Amniotic stem cell (primary cell): Measurements from ENCODE around the gene POLR2E.
A peak's percentile ranks its signal among the peaks of the same experiment; 100 is the strongest.

Experiments used
- DNase-seq: peaks from one replicate; lab custom pipeline; 2025; lab: John Stamatoyannopoulos, UW

POLR2E gene

DNA sequence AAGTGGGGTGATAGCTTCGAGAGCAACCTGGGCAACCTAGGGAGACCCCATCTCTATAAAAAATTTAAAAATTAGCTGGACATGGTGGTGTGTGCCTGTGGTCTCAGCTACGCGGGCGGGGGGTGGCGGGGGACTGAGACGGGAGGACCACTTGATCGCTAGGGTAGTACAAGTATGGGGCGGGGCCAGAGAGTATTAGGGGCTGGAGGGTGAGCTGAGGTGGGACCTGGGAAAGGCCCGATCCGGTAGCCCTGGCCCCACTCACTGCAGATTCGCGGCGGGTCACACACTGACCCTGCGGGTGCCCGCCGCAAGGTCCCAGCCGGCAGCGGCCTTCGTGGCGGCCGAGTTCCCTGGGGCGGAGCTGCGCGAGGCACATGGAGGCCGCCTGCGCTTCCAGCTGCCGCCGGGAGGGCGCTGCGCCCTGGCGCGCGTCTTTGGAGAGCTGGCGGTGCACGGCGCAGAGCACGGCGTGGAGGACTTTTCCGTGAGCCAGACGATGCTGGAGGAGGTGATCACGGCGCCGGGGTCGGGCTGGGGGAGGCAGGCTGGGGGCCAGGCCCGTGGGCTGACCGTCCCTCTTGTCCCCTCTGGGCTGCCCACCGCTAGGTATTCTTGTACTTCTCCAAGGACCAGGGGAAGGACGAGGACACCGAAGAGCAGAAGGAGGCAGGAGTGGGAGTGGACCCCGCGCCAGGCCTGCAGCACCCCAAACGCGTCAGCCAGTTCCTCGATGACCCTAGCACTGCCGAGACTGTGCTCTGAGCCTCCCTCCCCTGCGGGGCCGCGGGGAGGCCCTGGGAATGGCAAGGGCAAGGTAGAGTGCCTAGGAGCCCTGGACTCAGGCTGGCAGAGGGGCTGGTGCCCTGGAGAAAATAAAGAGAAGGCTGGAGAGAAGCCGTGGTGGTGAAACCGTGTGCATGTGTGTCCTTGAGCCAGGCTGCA, 30.2 kb downstream of the POLR2E start:
- no peak for DNase-seq

DNA sequence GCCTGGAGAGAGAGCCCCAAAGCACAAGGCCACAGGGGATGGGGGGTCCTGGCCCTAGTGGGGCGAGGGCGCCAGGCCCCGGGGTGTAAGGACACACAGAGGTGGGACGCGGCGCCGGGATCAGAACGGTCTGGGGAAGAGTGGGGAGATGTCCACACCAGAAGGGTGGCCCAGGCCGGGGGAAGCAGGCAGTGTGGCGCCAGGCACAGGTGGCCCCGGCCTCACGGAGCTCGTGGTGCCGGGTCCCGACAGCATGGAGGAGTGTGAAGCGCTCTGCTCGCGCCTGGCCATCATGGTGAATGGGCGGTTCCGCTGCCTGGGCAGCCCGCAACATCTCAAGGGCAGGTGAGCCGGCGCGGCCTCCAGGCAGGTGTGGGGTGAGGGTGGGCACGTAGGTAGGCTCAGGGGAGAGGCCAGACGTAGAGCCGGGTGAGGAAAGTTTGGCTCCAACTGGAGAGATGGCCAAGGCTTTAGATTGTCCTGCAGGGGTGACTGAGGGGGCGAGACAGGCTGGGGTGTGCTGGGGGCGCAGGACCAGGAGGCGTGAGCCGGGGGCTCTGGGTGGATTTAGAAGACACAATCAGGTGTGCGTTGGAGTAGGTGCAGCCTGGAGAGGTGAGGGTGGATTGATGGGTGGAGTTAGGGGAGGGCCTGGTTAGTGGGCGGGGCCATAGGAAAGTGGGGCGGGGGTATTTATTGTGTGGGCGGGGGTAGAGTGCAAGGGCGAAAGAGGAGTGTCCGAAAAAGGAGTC, 31.1 kb downstream of the POLR2E start:
- no peak for DNase-seq

DNA sequence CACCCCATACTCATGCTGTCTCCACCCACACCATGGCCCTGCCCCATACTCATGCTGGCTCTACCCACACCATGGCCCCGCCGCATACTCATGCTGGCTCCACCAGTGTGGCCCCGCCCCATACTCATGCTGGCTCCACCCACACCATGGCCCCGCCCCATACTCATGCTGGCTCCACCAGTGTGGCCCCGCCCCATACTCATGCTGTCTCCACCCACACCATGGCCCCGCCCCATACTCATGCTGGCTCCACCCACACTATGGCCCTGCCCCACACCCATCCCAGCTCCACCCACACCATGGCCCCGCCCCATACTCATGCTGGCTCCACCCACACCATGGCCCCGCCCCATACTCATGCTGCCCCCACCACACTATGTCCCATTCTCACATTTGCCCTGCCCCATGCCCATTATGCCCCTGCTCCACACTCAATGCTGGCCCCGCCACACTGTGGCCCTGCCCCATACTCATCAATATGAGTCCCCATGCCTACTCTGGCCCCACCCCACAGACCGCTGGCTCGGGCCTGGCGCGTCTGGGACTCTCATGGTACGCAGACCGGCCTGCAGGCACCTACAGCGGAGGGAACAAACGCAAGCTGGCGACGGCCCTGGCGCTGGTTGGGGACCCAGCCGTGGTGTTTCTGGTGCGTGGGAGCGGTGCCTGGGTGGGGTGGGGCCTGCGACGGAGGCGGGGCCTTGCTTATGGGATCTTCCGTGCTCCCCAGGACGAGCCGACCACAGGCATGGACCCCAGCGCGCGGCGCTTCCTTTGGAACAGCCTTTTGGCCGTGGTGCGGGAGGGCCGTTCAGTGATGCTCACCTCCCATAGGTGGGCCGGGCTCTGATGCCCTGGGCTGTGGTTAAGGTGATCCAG, 31.9 kb downstream of the POLR2E start:
- DNase-seq, result no peak

DNA sequence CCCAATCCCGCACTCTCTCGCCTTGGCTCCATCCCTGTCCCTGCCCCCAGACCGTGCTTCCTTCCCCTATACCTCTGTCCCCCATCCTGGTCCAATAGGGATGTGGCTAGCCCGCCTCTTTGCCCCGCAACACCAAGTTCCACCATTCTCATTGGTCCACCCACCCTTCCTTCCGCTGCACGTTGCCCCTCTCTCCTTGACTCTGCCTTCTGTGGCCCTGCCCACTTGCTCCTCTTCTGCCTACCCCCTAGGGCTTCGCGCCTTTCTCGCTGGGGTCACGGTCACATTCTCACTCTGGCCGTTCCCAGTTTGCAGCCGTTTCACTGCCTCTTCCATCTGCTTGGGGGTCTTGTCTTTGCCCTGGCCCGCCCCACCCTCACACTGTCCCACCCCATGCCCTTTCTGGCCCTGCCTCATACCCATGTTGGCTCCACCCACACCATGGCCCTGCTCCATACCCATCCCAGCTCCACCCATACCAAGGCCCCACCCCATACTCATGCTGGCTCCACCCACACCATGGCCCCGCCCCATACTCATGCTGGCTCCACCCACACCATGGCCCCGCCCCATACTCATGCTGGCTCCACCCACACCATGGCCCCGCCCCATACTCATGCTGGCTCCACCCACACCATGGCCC, 32.7 kb downstream of the POLR2E start:
- no peak for DNase-seq

DNA sequence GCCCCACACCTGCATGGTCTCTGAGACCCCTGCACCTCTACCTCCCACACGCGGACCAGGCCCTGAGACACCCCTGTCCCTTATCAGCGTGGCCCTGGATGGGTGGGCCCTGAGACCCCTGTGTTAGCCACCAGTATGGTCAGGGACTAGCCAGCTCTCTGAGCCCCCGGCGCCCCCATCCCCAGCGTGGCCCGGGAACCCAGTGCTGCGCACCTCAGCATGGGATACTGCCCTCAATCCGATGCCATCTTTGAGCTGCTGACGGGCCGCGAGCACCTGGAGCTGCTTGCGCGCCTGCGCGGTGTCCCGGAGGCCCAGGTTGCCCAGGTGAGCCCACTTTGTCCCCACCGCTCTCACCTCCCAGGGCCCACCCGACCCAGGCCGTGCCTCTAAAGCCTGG, 33.2 kb downstream of the POLR2E start:
- no peak for DNase-seq

DNA sequence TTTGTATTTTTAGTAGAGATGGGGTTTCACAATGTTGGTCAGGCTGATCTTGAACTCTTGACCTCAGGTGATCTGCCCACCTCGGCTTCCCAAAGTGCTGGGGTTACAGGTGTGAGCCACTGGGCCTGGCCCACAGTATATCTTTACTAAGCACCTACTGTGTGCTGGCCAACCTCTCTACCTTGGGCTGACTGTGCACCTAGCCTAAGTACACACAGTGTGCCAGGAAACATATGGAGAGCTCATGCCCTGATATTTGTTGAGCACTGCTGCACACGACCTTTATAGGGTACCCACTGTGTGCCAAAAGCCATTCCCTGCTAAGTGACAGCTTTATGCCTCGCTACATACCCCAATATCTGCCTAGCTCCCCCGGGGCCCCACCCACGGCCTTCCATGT, 34.5 kb downstream of the POLR2E start:
- DNase-seq, result no peak

DNA sequence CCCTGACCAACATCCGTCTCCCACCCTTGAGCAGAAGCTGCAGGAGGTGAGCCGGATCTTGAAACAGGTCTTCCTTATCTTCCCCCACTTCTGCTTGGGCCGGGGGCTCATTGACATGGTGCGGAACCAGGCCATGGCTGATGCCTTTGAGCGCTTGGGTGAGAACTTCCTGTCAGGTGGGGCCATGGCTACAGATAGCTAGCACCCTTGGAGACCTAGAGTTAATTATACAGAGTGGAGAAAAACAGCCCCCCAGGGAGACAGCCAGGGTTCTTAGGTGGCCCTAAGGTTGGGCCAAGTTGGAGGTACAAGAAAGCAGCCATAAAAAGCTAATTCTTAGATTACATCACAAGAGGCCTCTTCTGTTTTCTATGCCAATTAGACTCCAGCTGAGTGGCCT, 37.1 kb downstream of the POLR2E start:
- no peak for DNase-seq

DNA sequence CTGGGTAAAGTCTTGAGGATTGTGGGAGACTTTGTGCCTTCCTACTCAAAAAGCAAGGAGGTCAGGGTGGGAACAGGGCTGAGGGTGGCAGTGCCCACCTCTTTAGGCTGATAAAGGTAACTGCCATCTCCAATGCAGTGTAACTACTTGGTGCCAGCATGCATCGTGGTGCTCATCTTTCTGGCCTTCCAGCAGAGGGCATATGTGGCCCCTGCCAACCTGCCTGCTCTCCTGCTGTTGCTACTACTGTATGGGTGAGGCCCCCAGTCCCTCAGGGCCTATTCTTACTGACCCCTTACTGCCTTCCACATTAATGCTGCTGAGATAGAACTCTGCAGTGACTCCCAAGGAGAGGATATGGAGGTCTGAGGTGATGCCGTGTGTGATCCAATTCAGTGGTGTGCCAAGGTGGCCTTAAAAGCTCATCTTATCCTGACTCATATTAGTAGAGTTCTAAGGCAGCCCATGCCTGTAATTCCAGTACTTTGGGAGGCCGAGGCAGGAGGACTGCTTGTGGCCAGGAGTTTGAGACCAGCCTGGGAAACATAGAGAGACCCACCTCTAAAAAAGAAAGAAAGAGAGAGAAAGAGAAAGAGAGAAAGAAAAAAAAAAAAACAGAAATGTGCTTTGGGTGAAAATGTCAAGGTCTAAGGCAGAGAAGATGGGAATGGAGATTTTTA, 37.9 kb downstream of the POLR2E start:
- peak; percentile 26 for DNase-seq

DNA sequence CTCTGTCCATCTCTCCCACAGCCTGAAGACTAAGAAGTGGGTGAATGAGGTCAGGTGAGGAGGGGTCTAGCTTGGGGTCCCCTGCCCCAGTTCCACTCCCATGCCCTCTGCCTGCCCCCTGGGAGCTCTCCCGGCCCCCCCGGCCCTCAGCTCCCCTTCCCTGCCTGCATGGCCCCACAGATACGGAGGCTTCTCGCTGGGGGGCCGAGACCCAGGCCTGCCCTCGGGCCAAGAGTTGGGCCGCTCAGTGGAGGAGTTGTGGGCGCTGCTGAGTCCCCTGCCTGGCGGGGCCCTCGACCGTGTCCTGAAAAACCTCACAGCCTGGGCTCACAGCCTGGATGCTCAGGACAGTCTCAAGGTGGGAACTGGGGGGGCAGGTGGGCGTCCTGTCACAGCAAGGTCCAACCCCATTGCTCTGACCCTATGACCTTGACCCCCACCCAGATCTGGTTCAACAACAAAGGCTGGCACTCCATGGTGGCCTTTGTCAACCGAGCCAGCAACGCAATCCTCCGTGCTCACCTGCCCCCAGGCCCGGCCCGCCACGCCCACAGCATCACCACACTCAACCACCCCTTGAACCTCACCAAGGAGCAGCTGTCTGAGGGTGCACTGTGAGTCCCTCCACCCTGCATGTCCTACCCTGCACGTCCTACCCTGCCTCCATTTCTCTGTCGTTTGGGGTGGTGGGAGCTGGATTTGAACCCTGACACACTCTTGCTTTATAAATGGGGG, 39.1 kb downstream of the POLR2E start:
- DNase-seq, result no peak

DNA sequence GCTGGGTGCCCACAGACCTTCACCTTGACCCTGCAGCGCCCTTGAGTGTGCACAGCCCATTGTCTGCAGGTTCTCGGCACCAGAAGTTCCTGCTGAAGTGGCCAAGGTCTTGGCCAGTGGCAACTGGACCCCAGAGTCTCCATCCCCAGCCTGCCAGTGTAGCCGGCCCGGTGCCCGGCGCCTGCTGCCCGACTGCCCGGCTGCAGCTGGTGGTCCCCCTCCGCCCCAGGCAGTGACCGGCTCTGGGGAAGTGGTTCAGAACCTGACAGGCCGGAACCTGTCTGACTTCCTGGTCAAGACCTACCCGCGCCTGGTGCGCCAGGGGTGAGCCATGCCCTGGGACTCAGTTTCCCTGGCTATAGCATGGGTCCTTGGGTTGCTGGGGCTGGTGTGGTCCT, 40.1 kb downstream of the POLR2E start:
- no peak for DNase-seq

DNA sequence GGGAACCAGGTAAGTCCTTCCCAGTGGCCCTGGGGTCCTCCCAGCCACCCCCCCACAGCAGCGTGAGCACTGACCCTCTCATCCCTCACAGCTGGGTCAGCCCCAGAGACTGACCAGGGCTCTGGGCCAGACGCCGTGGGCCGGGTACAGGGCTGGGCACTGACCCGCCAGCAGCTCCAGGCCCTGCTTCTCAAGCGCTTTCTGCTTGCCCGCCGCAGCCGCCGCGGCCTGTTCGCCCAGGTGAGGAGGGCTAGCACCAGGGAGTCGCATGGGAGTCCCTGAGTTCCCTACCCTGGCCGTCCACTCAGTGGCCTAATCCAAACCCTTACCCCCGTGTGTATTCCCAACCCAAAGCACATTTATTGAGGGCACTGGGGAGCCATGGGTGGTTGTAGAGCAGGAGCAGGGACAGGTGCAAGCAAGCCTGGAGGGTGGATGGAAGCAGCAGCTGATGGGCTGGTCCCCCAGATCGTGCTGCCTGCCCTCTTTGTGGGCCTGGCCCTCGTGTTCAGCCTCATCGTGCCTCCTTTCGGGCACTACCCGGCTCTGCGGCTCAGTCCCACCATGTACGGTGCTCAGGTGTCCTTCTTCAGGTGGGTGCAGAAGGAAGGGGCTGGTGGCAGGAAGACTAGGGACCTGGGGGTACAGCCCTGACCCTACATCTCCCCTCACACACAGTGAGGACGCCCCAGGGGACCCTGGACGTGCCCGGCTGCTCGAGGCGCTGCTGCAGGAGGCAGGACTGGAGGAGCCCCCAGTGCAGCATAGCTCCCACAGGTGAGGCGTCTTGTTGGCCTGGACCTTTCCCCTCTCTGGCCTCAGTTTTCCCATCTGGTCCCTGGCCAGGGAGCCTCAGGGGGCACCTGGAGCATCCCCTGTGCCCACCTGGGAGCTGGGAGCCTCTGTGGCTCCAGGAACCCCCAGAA, 40.8 kb downstream of the POLR2E start:
- no peak for DNase-seq

DNA sequence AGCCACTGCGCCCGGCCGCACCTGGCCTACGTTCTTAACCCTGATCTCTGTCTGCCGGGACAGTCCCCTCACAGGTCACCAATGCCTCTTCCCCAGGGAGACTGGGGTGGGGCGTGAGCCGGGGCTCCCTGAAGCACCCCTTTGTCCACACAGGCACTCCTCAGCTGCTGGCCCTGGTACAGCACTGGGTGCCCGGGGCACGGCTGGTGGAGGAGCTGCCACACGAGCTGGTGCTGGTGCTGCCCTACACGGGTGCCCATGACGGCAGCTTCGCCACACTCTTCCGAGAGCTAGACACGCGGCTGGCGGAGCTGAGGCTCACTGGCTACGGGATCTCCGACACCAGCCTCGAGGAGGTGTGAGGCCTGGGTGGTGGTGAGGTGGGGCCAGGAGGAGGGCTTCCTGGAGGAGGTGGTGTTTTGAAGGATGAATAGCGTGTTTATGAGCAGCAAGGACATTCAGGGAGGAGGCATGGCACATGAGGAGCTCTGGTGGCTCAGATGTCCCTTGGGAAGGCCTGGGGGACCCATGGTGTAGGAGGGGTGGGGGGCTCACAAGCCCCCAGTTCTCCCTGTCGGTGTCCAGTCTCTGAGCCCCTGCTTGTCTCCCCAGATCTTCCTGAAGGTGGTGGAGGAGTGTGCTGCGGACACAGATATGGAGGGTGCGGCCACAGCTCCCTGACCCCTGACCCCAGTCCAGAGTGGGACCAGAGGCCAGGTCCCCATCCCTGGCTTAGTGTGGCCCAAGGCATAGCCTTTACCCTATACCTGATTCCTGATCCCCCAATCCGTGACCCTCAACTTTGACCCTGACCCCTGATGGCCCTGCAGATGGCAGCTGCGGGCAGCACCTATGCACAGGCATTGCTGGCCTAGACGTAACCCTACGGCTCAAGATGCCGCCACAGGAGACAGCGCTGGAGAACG, 41.7 kb downstream of the POLR2E start:
- no peak for DNase-seq

DNA sequence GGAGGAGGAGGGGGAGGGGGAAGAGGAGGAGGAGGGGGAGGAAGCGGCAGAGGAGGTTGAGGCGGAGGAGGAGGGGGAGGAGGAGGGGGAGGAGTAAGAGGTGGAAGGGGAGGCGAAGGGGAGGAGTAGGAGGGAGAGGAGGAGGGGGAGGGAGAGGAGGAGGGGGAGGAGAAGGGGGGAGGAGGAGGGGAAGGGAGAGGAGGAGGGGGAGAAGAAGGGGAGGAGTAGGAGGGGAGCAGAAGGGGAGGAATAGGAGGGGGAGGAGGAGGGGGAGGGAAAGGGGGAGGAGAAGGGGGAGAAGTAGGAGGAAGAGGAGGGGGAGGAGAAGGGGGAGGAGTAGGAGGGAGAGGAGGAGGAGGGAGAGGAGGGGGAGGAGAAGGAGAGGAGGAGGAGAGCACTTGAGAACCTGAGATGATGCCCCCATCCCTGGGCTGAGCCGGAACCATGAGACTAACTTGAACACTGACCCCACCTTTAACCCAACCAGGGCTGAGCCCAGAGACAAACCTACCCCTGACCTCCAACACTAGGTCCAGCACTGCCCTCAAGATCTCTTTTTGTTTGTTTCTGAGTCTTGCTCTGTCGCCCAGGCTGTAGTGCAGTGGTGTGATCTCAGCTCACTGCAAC, 42.7 kb downstream of the POLR2E start:
- no peak for DNase-seq

DNA sequence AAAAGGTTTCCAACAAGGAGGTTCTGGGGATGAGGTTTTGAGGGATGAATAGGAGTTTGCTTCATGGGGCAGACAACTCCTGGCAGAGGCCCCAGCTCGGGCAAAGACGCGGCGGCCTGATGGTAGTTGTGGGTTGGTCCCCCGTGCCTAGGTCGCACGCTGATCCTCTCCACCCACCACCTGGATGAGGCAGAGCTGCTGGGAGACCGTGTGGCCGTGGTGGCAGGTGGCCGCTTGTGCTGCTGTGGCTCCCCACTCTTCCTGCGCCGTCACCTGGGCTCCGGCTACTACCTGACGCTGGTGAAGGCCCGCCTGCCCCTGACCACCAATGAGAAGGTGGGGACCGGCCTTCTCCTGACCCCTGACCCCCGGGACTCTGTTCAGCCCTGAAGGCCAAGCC, 43.4 kb downstream of the POLR2E start:
- no peak for DNase-seq

DNA sequence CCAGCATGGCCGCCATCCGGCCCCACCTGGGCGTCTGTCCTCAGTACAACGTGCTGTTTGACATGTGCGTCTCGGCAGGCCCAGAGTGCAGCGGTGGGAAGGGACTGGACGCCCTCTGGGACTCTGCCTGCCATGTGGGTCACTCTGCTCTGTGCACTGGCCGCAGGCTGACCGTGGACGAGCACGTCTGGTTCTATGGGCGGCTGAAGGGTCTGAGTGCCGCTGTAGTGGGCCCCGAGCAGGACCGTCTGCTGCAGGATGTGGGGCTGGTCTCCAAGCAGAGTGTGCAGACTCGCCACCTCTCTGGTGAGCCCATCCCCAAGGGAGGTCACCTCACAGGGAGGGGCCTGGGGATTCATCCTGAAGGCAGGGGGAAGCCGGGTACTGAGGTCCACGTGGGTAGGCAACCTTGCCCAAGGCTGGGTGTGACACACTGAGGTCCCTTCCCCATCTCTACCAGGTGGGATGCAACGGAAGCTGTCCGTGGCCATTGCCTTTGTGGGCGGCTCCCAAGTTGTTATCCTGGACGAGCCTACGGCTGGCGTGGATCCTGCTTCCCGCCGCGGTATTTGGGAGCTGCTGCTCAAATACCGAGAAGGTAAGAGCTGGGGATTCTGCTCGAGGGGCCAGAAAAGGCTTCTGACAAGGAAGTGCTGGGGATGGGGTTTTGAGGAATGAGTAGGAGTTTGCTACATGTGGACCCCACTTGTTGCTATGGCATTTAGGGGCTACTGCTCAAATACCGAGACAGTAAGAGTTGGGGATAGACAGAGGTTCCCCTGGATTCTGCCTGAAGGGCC, 44.0 kb downstream of the POLR2E start:
- no peak for DNase-seq

DNA sequence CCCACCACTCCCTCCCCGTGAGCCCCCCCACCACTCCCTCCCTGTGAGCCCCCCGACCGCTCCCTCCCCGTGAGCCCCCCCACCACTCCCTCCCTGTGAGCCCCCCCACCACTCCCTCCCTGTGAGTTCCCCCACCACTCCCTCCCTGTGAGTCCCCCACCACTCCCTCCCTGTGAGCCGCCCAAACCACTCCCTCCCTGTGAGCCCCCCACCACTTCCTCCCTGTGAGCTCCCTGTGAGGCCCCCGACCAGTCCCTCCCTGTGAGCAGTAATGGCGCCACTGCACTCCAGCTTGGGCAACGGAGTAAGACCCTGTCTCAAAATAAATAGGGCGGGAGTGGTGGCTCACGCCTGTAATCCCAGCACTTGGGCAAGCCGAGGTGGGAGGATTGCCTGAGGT, 45.4 kb downstream of the POLR2E start:
- DNase-seq, result no peak

DNA sequence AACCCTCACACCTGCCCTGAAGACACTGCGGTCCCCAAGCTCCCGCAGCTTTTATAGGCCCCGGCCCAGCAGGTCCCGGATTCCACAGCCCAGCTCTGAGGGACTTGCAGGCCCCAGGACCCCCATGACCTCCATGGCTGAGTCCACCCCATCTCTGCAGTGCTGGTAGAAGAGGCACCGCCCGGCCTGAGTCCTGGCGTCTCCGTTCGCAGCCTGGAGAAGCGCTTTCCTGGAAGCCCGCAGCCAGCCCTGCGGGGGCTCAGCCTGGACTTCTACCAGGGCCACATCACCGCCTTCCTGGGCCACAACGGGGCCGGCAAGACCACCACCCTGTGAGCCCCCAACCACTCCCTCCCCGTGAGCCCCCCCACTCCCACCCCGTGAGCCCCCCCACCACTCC, 46.1 kb downstream of the POLR2E start:
- DNase-seq, result no peak
